ENCODE data around the gene TMEM178B. TPM values are rescaled to one million over a fixed set of nuclear protein-coding genes. Genes with fewer than 3 reads are reported as not detected.

The TMEM178B gene
- total RNA-seq, 6 experiments from 2014 or later = under 0.01 to 0.53 (median 0.13) TPM; not detected in 2

DNA sequence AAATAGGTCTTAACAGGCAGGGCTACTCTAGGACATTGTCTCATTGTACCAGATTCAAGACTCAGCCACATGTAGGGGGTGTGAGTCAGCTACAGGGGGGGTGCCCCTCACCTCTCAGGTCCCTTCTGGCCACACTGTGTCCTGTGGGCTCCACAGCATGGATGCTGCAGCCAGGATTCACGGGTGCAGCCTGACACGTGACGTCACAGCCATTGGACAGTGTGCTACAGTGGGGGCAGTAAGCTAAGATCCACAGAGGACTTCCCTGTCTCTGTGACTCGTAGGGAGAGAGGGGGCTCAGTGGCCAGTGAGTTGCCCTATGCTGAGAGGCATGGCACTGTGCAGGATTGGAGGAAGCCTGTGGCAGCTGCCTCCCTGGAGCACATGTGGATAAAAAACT lies 77.9 kb downstream of the TMEM178B start:
- Histone ChIP-seq H3K27ac (no peak overlapping the region), H3K4me1 (no peaks in the 10 kb centered on the region), H3K4me3 (no peak overlapping the region), H3K9me3 (no peaks in the 10 kb centered on the region), H3K36me3 (no peaks in the 10 kb centered on the region), H3K27me3 (no peaks in the 10 kb centered on the region)
- TF ChIP-seq, protein P1, sequence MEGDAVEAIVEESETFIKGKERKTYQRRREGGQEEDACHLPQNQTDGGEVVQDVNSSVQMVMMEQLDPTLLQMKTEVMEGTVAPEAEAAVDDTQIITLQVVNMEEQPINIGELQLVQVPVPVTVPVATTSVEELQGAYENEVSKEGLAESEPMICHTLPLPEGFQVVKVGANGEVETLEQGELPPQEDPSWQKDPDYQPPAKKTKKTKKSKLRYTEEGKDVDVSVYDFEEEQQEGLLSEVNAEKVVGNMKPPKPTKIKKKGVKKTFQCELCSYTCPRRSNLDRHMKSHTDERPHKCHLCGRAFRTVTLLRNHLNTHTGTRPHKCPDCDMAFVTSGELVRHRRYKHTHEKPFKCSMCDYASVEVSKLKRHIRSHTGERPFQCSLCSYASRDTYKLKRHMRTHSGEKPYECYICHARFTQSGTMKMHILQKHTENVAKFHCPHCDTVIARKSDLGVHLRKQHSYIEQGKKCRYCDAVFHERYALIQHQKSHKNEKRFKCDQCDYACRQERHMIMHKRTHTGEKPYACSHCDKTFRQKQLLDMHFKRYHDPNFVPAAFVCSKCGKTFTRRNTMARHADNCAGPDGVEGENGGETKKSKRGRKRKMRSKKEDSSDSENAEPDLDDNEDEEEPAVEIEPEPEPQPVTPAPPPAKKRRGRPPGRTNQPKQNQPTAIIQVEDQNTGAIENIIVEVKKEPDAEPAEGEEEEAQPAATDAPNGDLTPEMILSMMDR (IDR thresholded peaks at IDR 0.05) = no peak
- TF ChIP-seq POLR2A (IDR thresholded peaks at IDR 0.05) = no peak
- no peak for DNase-seq
- ATAC-seq = peak in 1 of 4 donors; percentile 20
- no CpG with 5 or more reads among the region's 4 CpGs for WGBS (ENCODE audit: insufficient coverage, low coverage, low lambda C conversion rate, missing lambda C conversion rate)
- intact Hi-C loops (cut with DNase I) = no loop called here

- intact Hi-C loops (cut with DNase I) = no loop called here
- ATAC-seq (no peak), DNase-seq (no peak)
- Histone ChIP-seq H3K27ac (no peak overlapping the region), H3K4me1 (no peaks in the 10 kb centered on the region), H3K27me3 (no peaks in the 10 kb centered on the region), H3K4me3 (no peak overlapping the region), H3K36me3 (no peaks in the 10 kb centered on the region), H3K9me3 (no peaks in the 10 kb centered on the region)
- 17% methylated on average over 3 of the region's 3 CpGs for WGBS (ENCODE audit: insufficient coverage, low coverage, low lambda C conversion rate, missing lambda C conversion rate)
- TF ChIP-seq POLR2A (IDR thresholded peaks at IDR 0.05) = no peak
- TF ChIP-seq, protein P1 (IDR thresholded peaks at IDR 0.05) = no peak
Observed at GRCh38 chr7:141153231-141153630, 79.4 kb downstream of the TMEM178B start.

DNA sequence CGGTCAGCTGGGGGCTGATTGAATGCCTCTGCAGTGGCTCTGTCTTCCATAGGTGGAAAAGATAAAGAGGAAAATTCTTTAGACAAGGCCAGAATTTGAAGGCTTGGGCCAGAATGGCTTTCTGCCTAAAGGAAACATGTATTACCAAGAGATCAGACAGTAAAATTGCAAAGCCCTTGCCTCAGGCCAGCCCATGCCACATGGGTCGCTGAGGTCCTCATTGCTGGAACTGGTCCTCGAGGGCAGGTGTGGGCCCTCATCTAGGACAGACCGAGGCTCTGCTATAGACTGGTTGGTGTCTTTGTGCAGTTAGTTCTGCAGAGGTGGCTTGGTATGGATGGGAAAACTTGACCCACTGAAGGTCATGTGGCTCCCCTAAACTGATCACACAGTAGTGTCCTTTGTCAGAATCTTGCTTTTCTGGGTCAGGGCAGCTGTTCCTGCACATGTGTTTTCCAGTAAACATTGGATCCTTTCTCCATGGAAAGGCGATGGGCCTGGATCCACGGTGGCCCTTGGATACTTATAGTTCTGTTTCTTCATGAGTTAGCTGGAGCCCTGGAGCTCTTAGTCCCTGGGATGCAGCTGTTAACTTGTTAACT lies 80.4 kb downstream of the TMEM178B start:
- DNase-seq (no peak), ATAC-seq (no peak)
- Histone ChIP-seq H3K4me1 (no peaks in the 10 kb centered on the region), H3K27ac (no peak overlapping the region), H3K4me3 (no peak overlapping the region), H3K36me3 (no peaks in the 10 kb centered on the region), H3K9me3 (no peaks in the 10 kb centered on the region), H3K27me3 (no peaks in the 10 kb centered on the region)
- WGBS (ENCODE audit: insufficient coverage, low coverage, low lambda C conversion rate, missing lambda C conversion rate) = 86% methylated on average over 4 of the region's 6 CpGs
- no peak for TF ChIP-seq POLR2A (IDR thresholded peaks at IDR 0.05)
- TF ChIP-seq, protein P1 (IDR thresholded peaks at IDR 0.05) = no peak
- intact Hi-C loops (cut with DNase I) = no loop called here

DNA sequence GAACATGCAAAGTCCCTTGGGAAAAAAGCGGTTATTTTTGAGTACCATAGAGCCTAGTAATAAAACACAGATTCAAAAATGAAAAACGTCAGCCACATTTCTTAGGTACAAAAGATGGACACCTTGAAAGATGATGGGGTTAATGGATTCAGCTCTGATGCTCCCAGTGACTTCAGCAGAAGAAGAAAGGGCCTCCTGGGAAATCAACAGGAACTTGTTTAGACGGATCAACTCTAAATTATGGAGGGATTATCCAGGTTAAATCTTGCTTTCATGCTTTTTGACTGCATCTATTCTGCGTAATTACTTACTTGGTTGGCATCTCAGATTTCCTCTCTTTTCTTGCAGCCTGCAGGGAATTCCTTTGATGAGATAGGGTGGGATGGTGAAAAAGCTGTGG lies 82.5 kb downstream of the TMEM178B start:
- no peak overlapping the region for H3K27ac ChIP-seq
- H3K4me1 ChIP-seq = no peaks in the 10 kb centered on the region
- TF ChIP-seq, protein P1 (IDR thresholded peaks at IDR 0.05) = no peak
- no peak for TF ChIP-seq POLR2A (IDR thresholded peaks at IDR 0.05)
- H3K36me3 ChIP-seq = no peaks in the 10 kb centered on the region
- H3K4me3 ChIP-seq = no peak overlapping the region
- ATAC-seq (no peak), DNase-seq (no peak)
- WGBS (ENCODE audit: insufficient coverage, low coverage, low lambda C conversion rate, missing lambda C conversion rate) = 45% methylated on average over 4 of the region's 4 CpGs
- no peaks in the 10 kb centered on the region for H3K27me3 ChIP-seq
- intact Hi-C loops (cut with DNase I) = no loop called here
- no peaks in the 10 kb centered on the region for H3K9me3 ChIP-seq

Measured in right lobe of liver (tissue), 6 donors.